Fibroblast of pulmonary artery (primary cell): ENCODE data around the gene TBC1D2B.

Experiments used
- DNase-seq: peaks from one replicate; pipeline ENCODE4 v3.0.0-alpha.2; 2010; ENCODE audit warnings: low read depth
- H3K4me3 ChIP-seq: replicated peaks from 2 replicates; pipeline ENCODE4 v1.5.1; 2011; ENCODE audit warnings: low read depth, mild to moderate bottlenecking, control low read depth, low read length, moderate library complexity
- TF ChIP-seq, protein P1 (sequence below): IDR thresholded peaks from 2 replicates; pipeline ENCODE4 v1.5.1; 2011; ENCODE audit warnings: mild to moderate bottlenecking, control low read depth, low read length, inconsistent platforms; ENCODE audit errors: missing control alignments

Gene TBC1D2B

DNA sequence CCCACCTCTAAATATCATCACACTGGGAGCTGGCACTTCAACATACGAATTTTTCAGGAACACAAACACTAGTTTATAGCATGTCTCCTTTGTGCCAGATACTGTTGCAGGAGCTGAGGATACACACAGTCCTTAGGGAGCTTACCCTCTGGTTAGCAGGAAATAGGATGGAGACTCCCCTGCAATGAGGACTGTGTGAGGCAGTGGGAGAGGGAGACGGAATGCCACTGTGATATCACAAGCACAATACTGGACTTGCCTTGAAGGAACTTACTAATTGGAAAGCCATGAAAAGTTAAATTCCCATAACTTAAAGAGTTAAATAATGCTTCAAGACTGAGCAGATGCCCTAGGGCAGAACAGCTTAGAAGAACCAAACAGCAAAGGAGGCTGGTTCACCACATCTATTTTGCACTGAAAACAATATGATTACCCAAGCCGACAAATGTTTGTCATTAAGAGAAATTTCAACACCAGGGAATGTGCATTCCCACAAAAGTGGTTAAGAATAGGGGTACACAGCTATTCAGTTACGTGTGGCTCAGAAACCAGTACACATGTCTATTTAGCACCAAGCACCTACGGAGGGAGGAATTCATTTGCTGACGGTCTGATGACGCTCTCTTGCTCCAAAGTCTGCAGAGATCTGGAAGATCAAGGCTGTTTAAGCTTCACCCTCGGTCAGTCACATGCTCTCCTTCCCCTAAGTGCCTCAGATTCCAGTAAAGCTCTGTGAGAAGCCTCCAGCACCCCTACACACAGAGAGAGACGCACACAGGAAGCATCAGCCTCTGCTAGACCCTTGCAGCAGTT is 5.2 kb downstream of the TBC1D2B start:
- TF ChIP-seq, protein P1, sequence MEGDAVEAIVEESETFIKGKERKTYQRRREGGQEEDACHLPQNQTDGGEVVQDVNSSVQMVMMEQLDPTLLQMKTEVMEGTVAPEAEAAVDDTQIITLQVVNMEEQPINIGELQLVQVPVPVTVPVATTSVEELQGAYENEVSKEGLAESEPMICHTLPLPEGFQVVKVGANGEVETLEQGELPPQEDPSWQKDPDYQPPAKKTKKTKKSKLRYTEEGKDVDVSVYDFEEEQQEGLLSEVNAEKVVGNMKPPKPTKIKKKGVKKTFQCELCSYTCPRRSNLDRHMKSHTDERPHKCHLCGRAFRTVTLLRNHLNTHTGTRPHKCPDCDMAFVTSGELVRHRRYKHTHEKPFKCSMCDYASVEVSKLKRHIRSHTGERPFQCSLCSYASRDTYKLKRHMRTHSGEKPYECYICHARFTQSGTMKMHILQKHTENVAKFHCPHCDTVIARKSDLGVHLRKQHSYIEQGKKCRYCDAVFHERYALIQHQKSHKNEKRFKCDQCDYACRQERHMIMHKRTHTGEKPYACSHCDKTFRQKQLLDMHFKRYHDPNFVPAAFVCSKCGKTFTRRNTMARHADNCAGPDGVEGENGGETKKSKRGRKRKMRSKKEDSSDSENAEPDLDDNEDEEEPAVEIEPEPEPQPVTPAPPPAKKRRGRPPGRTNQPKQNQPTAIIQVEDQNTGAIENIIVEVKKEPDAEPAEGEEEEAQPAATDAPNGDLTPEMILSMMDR, result peak; percentile 27
- no peak overlapping the region for H3K4me3 ChIP-seq

DNA sequence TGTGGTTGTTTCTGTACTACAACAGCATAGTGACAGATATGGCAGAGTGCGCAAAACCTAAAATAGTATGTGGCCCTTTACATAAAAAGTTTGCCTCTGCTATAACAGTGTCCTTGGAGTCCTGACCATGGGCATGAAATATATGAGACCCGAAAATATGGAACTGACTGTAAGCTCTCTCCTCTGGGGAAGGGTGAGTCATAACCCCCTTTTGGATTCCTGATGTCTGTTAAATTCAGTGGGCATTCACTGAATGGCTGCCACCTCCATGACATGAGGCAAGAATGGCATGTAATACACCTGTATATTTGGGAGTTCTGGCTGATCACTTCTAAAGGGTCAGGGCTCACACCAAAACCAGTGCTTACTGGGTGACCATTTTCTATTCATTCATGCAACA is 6.1 kb downstream of the TBC1D2B start:
- no peak for DNase-seq
- TF ChIP-seq, protein P1, result no peak
- H3K4me3 ChIP-seq, result no peak overlapping the region

More for the DNA sequence above, 5.2 kb downstream of the TBC1D2B start:
- peak; percentile 93 for DNase-seq

GRCh38 chr15:78070049-78070700 is 7.3 kb downstream of the TBC1D2B start:
- TF ChIP-seq, protein P1, result no peak
- DNase-seq, result no peak
- H3K4me3 ChIP-seq, result no peak overlapping the region

DNA sequence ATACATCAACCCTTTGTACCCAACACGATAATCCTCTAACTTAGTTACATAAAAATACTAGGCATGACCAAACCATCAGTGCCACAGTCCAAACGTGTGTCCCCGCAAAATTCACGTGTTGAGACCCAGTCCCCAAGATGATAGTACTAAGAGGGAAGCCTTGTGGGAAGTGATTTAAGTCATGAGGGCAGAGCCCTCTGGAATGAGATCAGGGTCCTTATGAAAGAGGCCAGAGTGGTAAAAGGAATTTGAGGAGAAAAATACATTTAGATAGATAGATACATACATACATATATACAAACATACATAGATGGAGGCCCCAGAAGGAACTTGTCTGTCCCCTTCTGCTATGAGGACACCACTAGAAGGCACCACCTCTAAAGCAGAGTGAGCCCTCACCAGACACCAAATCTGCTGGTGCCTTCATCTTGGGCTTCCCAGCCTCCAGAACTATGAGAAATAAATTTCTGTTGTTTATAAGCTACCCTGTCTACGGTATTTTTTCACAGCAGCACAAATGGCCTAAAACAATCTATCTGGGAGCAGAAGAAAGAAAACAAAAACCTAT is 8.0 kb downstream of the TBC1D2B start:
- DNase-seq, result no peak
- TF ChIP-seq, protein P1, result no peak
- no peak overlapping the region for H3K4me3 ChIP-seq

GRCh38 chr15:78069052-78069414 is 8.5 kb downstream of the TBC1D2B start:
- TF ChIP-seq, protein P1, result no peak
- no peak overlapping the region for H3K4me3 ChIP-seq
- no peak for DNase-seq

DNA sequence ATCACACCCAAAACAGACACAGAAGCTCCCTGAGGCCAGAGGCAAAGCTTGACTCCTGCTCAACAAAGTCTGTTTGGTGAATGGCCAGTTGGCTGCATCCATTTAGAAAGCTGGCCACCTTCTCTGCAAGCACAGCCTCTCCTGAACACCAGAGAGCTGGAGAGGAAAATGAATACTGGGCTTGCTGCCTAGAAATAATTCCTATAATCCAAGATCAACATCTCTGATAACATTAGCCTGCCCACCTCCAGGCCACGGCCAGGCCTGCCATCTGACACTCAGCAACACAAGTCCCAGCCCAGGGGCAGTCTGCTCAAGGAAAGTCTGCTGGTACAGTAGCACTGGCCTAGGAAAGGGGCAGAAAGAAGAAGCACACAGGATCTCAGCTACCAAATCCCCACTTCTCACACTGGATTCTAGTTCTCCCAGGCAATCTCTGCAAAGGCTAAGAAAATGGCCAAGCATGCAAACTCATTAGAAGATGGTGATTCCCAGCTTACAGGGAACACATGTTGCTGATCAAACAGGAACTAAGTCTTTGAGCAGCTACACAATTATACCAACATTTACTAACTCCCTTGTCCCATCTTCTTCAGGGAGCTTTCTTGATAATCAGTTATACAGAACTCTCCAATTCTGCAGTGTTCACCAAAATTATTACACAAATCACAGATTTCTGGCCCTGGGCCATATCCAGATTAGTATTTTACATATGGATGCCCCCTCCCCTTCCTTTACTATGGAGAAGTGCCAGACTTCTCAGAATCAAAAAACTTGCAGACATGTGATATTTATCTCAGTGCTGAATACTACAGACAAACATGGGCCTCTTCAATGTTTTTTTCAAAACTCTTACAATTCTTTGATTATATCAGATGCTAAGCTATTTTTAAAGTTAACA is 9.9 kb downstream of the TBC1D2B start:
- H3K4me3 ChIP-seq, result no peak overlapping the region
- TF ChIP-seq, protein P1, result no peak
- DNase-seq, result no peak
